ENCODE data around the gene ASIP. TPM values are rescaled to one million over a fixed set of nuclear protein-coding genes. Genes with fewer than 3 reads are reported as not detected.
A peak's percentile ranks its signal among the peaks of the same experiment; 100 is the strongest.

The ASIP gene
- total RNA-seq, 4 donors from 2014 or later, result not detected

DNA sequence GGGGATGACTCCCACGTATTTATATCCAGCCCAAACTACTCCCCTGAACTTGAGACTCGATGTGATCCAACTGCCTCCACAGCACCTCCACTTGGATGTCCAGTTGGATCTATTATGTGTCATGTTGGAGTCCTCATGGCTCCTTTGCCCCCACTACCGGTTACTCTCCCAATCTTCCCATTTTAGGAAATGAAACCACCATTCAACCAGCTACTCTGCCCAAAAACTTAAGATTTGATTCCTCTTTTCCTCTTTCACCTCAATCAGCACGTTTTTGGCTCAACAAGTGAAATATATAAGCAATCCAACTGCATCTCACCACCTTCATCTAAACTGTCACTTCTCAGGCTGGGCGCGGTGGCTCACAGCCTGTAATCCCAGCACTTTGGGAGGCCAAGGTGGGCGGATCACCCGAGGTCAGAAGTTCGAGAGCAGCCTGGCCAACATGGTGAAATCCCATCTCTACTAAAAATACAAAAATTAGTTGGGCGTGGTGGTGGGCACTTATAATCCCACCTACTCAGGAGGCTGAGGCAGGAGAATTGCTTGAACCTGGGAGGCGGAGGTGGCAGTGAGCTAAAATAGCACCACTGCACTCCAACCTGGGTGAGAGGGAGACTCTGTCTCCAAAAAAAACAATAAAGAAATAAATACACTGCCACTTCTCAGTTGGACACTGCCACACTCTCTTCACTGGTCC, 58.5 kb downstream of the ASIP start:
- no peaks in the 10 kb centered on the region for H3K27me3 ChIP-seq
- H3K36me3 ChIP-seq, result peaks cover 0 to 6% (median 0%) of the 10 kb centered on the region in 3 donors
- peaks cover 0 to 16% (median 0%) of the 10 kb centered on the region in 4 donors for H3K4me1 ChIP-seq
- DNase-seq, result no peak
- no peak overlapping the region for H3K27ac ChIP-seq
- no peak overlapping the region for H3K4me3 ChIP-seq
- H3K9me3 ChIP-seq, result no peaks in the 10 kb centered on the region
- TF ChIP-seq POLR2A (IDR thresholded peaks at IDR 0.05), result no peak
- TF ChIP-seq, protein P1, sequence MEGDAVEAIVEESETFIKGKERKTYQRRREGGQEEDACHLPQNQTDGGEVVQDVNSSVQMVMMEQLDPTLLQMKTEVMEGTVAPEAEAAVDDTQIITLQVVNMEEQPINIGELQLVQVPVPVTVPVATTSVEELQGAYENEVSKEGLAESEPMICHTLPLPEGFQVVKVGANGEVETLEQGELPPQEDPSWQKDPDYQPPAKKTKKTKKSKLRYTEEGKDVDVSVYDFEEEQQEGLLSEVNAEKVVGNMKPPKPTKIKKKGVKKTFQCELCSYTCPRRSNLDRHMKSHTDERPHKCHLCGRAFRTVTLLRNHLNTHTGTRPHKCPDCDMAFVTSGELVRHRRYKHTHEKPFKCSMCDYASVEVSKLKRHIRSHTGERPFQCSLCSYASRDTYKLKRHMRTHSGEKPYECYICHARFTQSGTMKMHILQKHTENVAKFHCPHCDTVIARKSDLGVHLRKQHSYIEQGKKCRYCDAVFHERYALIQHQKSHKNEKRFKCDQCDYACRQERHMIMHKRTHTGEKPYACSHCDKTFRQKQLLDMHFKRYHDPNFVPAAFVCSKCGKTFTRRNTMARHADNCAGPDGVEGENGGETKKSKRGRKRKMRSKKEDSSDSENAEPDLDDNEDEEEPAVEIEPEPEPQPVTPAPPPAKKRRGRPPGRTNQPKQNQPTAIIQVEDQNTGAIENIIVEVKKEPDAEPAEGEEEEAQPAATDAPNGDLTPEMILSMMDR (IDR thresholded peaks at IDR 0.05), result no peak

DNA sequence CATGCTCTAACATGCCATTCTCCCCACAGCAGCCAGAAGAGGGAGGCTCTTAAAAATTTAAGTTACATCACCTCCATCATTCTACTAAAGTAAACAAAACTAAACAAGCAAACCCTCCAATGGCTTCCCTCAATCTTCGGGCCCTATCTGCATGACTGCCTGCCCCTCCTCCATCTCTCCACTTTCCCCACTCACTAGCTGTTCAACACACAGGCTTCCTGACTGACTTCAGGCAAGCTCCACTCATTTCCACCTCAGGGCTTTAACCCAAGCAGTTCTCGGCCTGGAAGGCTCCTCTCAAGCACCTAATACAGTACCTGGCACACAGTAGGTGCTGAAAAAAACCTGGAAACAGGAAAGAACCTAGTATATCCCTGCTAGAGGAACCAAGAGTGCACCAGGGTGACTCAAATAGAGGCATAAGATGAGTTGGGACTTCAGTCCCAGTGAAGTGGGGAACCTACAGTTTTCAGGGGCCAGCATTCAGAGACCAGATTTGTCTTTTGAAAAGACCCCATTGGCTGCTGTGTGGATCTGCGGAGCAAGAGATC, 59.1 kb downstream of the ASIP start:
- Histone ChIP-seq H3K4me1 (peaks cover 0 to 16% (median 0%) of the 10 kb centered on the region in 4 donors), H3K4me3 (no peak overlapping the region), H3K36me3 (peaks cover 0 to under 1% (median 0%) of the 10 kb centered on the region in 3 donors), H3K27me3 (no peaks in the 10 kb centered on the region), H3K27ac (no peak overlapping the region), H3K9me3 (no peaks in the 10 kb centered on the region)
- DNase-seq, result no peak
- TF ChIP-seq, protein P1 (IDR thresholded peaks at IDR 0.05), result no peak
- no peak for TF ChIP-seq POLR2A (IDR thresholded peaks at IDR 0.05)

DNA sequence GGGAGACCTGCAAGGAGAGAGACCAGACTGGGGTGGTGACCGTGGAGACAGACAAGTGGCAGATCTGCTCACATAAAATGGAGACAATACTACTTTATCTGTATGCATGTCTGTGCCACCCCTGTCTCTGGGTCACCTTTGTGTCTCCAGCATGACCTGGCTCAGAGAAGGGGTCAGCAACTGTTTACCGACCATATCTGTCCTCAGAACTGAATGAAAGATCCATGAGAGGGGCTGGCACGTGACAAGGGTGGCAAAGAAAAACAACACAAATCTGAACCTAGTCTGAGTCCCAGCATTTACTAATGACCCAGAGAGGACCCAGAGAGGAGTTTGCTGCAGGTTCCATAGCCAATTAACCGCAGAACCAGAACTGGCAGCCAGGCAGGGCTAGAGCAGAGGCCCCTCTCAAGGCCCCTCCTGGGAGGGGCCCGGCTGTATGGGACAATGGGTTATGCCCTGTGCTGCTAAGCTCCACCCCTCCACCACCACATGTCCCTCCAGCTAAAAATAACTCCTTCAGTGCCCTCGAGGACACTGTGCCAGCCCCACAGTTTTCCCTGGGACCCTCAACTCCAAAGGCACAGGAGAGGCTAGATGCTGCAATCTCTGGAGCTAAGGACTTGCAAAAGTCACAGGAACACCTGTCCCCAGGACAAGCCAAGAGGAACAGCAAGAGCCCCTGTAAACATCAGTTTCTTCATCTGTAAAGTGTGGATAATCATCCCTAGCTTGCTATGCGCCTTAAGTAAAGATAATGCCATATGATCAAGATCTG, 59.8 kb downstream of the ASIP start:
- Histone ChIP-seq H3K4me3 (no peak overlapping the region), H3K27me3 (no peaks in the 10 kb centered on the region), H3K9me3 (no peaks in the 10 kb centered on the region), H3K27ac (no peak overlapping the region), H3K4me1 (peaks cover 0 to 16% (median 0%) of the 10 kb centered on the region in 4 donors), H3K36me3 (no peaks in the 10 kb centered on the region)
- no peak for DNase-seq
- TF ChIP-seq, protein P1 (IDR thresholded peaks at IDR 0.05), result no peak
- TF ChIP-seq POLR2A (IDR thresholded peaks at IDR 0.05), result no peak

DNA sequence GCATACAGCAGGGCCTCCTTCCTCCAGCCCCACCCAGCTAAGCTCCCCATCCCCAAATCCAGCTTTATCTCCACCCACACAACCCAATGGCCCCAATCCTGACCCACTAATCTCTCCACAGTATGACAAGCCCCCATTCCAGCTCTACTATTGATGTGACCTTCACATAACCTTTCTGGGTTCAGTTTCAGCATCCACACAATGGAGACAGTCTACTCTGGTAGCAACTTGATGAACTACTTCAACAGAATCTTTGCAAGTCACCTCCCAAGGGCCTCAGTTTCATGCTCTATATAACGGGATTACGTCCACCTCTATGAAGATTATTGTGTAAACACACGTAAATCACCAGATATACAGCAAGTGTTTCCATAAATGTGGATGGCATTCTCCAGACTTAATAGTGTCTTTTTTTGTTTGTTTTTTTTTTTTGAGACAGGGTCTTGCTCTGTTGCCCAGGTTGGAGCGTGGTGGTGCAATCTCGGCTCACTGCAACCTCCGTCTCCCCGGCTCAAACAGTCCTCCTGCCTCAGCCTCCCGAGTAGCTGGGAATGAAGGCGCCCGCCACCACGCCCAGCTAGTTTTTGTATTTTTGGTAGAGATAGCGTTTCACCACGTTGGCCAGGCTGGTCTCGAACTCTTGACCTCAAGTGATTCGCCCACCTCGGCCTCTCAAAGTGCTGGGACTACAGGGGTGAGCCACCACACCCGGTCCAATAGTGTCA, 60.5 kb downstream of the ASIP start:
- Histone ChIP-seq H3K36me3 (no peaks in the 10 kb centered on the region), H3K4me1 (peaks cover 0 to 16% (median 0%) of the 10 kb centered on the region in 4 donors), H3K27me3 (no peaks in the 10 kb centered on the region), H3K9me3 (no peaks in the 10 kb centered on the region), H3K27ac (peak overlapping the region in 1 of 4 donors; percentile 91), H3K4me3 (peak overlapping the region; percentile 77 to 91 (median 81))
- no peak for DNase-seq
- no peak for TF ChIP-seq POLR2A (IDR thresholded peaks at IDR 0.05)
- TF ChIP-seq, protein P1 (IDR thresholded peaks at IDR 0.05), result no peak

DNA sequence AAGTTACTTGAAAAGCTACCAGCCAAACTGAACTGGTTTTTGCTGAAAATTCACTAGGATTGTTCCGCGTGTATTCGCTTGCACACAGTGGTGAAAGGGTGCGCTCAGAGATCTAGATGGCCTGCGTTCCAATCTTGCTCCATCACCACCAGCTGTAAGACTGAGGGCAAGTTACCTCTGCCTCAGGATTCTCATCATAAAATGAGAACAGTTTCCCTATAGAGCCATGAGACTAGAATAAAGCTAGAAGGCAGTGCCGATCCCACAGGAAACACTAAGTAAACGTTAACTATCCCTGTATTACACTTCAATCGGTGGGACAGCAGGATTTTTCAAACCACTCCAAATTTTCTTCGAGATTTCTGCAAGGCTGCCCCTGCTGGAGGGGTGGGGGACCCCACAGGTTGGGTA, 61.1 kb downstream of the ASIP start:
- DNase-seq, result no peak
- no peaks in the 10 kb centered on the region for H3K9me3 ChIP-seq
- H3K36me3 ChIP-seq, result no peaks in the 10 kb centered on the region
- peak overlapping the region; percentile 87 to 99 (median 90) for H3K27ac ChIP-seq
- H3K27me3 ChIP-seq, result no peaks in the 10 kb centered on the region
- peaks cover 0 to 16% (median 0%) of the 10 kb centered on the region in 4 donors for H3K4me1 ChIP-seq
- H3K4me3 ChIP-seq, result peak overlapping the region; percentile 77 to 91 (median 81)
- TF ChIP-seq, protein P1 (IDR thresholded peaks at IDR 0.05), result no peak
- TF ChIP-seq POLR2A (IDR thresholded peaks at IDR 0.05), result no peak

Data from Peyer's patch (tissue), 4 donors.